Sigmoid colon (tissue), 4 donors: ENCODE measurements around the gene SELENOS.

Experiments used
- EP300 ChIP-seq, 4 donors: sonication (generic); formaldehyde crosslinking; IDR thresholded peaks; one replicate each; pipeline ENCODE4 v1.6.1; 2017; ENCODE audit warnings: antibody characterized with exemption in 4 of 4
- POLR2A ChIP-seq, 2 donors: fragments of 450-650 bp; IDR thresholded peaks; one replicate each; pipeline ENCODE4 v1.6.1; 2016; ENCODE audit warnings: antibody characterized with exemption in 2 of 2, mild to moderate bottlenecking in 2 of 2, moderate library complexity in 2 of 2

GRCh38 chr15:101313041-101313761 is 35.9 kb upstream of the SELENOS start:
- TF ChIP-seq POLR2A (IDR thresholded peaks at IDR 0.05), result no peak
- TF ChIP-seq EP300 (IDR thresholded peaks at IDR 0.05), result no peak
